Measurements from ENCODE around the gene LEKR1. TPM values are rescaled to one million over a fixed set of nuclear protein-coding genes. Genes with fewer than 3 reads are reported as not detected.
"Not testable (repeated sequence)": the region's sequence is repeated elsewhere in the genome, so short reads cannot be mapped to it uniquely, and the experiment has no call there.

LEKR1 gene
- total RNA-seq, 2 experiments from 2014 or later: 0.16 TPM; not detected in 1

DNA sequence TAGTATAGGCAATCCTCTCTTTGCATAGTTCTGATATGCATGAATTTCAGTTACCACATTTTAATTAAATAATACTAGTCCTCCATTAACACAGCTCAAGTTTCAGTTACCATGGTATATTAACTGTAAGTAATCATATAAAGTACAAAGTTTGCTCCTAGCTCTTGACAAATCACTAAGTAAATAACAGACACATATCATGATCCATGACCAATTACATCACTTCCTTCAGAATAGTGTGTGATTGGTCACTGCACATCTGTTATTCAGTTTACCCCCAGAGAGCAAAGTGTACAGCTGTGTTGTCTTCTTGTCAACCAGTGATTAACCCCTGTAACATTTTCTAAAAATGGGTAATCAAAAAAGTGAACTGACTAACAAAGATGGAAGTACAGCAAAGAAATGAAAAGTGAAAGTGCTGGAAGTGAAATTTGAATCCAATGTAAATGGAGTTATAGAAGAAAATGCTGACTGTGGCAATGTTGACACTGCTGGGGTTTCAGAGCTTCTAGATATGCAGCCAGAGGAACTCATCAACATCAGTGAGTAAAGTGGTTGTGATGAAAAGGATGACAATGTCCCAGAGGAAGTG lies 30.2 kb upstream of the LEKR1 start:
- no peaks in the 10 kb centered on the region for H3K79me2 ChIP-seq (ENCODE audit: insufficient read depth, low read depth, low read length)
- ChIA-PET POLR2A (no interaction called here), CTCF (ENCODE audit: unreplicated experiment) (no interaction called here)
- no peaks in the 10 kb centered on the region for H3K4me1 ChIP-seq (ENCODE audit: insufficient read depth, low read length, poor library complexity, severe bottlenecking)
- H3K9me2 ChIP-seq (ENCODE audit: insufficient read depth, low read length): no peaks in the 10 kb centered on the region
- no peak overlapping the region for H3K4me2 ChIP-seq (ENCODE audit: low read length)
- H4K20me1 ChIP-seq (ENCODE audit: insufficient read depth, low read length): no peaks in the 10 kb centered on the region
- TF ChIP-seq, protein P1, sequence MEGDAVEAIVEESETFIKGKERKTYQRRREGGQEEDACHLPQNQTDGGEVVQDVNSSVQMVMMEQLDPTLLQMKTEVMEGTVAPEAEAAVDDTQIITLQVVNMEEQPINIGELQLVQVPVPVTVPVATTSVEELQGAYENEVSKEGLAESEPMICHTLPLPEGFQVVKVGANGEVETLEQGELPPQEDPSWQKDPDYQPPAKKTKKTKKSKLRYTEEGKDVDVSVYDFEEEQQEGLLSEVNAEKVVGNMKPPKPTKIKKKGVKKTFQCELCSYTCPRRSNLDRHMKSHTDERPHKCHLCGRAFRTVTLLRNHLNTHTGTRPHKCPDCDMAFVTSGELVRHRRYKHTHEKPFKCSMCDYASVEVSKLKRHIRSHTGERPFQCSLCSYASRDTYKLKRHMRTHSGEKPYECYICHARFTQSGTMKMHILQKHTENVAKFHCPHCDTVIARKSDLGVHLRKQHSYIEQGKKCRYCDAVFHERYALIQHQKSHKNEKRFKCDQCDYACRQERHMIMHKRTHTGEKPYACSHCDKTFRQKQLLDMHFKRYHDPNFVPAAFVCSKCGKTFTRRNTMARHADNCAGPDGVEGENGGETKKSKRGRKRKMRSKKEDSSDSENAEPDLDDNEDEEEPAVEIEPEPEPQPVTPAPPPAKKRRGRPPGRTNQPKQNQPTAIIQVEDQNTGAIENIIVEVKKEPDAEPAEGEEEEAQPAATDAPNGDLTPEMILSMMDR (conservative IDR thresholded peaks at IDR 0.05; ENCODE audit: low read length): no peak
- TF ChIP-seq EZH2phosphoT487 (IDR thresholded peaks at IDR 0.05; ENCODE audit: borderline replicate concordance, low read depth, low read length): no peak
- DNase-seq (ENCODE audit: low spot score): peak; percentile 5
- no peak overlapping the region for H3K27ac ChIP-seq (ENCODE audit: low read depth, low read length, poor library complexity, severe bottlenecking)
- H3K4me3 ChIP-seq (ENCODE audit: low read depth, low read length, poor library complexity, severe bottlenecking): no peak overlapping the region
- intact Hi-C loops (cut with micrococcal nuclease; ENCODE audit: unreplicated experiment): no loop called here
- no peaks in the 10 kb centered on the region for H3K9me3 ChIP-seq (ENCODE audit: low read length)
- no peak overlapping the region for H2AFZ ChIP-seq (ENCODE audit: low read length)
- BruUV-seq (replicated peaks): no TSS peak
- no peaks in the 10 kb centered on the region for H3K36me3 ChIP-seq (ENCODE audit: insufficient read depth, low read length)

DNA sequence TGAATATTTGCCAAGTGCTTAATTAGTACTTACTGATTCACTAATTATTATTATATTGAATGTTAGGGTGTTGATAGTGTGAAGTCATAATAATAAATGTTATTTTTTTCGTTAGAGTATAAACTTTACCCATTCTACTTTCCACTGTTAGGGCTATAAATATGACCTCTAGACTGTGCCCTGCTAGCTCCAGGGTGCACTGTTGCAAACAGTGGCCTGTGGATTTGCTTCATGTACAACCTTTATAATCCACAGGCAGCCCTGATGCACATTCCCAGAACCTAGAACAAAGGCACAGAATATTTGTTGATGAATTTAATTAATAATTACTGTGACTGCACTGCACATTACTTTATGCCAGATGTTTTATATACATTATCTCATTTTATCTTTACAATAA lies 28.8 kb upstream of the LEKR1 start:
- Histone ChIP-seq H3K4me2 (ENCODE audit: low read length) (no peak overlapping the region), H3K27ac (ENCODE audit: low read depth, low read length, poor library complexity, severe bottlenecking) (no peak overlapping the region), H3K9me2 (ENCODE audit: insufficient read depth, low read length) (no peaks in the 10 kb centered on the region), H3K79me2 (ENCODE audit: insufficient read depth, low read depth, low read length) (no peaks in the 10 kb centered on the region), H3K36me3 (ENCODE audit: insufficient read depth, low read length) (no peaks in the 10 kb centered on the region), H3K9me3 (ENCODE audit: low read length) (no peaks in the 10 kb centered on the region), H3K4me1 (ENCODE audit: insufficient read depth, low read length, poor library complexity, severe bottlenecking) (no peaks in the 10 kb centered on the region), H4K20me1 (ENCODE audit: insufficient read depth, low read length) (no peaks in the 10 kb centered on the region), H3K4me3 (ENCODE audit: low read depth, low read length, poor library complexity, severe bottlenecking) (no peak overlapping the region), H2AFZ (ENCODE audit: low read length) (no peak overlapping the region)
- intact Hi-C loops (cut with micrococcal nuclease; ENCODE audit: unreplicated experiment): no loop called here
- ChIA-PET CTCF (ENCODE audit: unreplicated experiment) (no interaction called here), POLR2A (interaction anchor here (0.6 to 0.7 kb wide), 2 partner anchors 51 to 100 kb away, joined by 3 read pairs; no protein-coding TSS in a partner anchor)
- DNase-seq (ENCODE audit: low spot score): no peak
- TF ChIP-seq EZH2phosphoT487 (IDR thresholded peaks at IDR 0.05; ENCODE audit: borderline replicate concordance, low read depth, low read length): no peak
- TF ChIP-seq, protein P1 (conservative IDR thresholded peaks at IDR 0.05; ENCODE audit: low read length): no peak
- BruUV-seq (replicated peaks): no TSS peak

DNA sequence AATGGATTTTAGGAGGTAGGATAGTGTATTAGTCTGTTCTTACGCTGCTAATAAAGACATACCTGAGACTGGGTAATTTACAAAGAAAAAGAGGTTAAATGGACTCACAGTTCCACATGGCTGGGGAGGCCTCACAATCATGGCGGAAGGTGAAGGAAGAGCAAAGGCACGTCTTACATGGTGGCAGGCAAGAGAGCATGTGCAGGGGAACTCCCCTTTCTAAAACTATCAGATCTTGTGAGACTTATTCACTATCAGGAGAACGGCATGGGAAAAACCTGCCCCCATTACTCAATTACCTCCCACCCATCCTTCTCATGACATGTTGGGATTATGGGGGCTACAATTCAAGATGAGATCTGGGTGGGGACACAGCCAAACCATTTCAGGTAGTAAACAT lies 25.9 kb upstream of the LEKR1 start:
- H2AFZ ChIP-seq (ENCODE audit: low read length); H3K27ac ChIP-seq (ENCODE audit: low read depth, low read length, poor library complexity, severe bottlenecking); H3K9me2 ChIP-seq (ENCODE audit: insufficient read depth, low read length); H4K20me1 ChIP-seq (ENCODE audit: insufficient read depth, low read length); H3K79me2 ChIP-seq (ENCODE audit: insufficient read depth, low read depth, low read length); CTCF ChIA-PET (ENCODE audit: unreplicated experiment); H3K36me3 ChIP-seq (ENCODE audit: insufficient read depth, low read length); H3K4me1 ChIP-seq (ENCODE audit: insufficient read depth, low read length, poor library complexity, severe bottlenecking); DNase-seq (ENCODE audit: low spot score); H3K4me3 ChIP-seq (ENCODE audit: low read depth, low read length, poor library complexity, severe bottlenecking); intact Hi-C loops (cut with micrococcal nuclease; ENCODE audit: unreplicated experiment); H3K9me3 ChIP-seq (ENCODE audit: low read length); BruUV-seq (replicated peaks); H3K4me2 ChIP-seq (ENCODE audit: low read length): not testable (repeated sequence)
- POLR2A ChIA-PET: interaction anchor here (0.6 kb wide), 1 partner anchor 52 kb away, joined by 3 read pairs; no protein-coding TSS in a partner anchor

Data from OCI-LY7 (cell line).